NB4 (cell line): ENCODE data around the gene ODR4.

Source experiments
- MYC ChIP-seq: IDR thresholded peaks from 2 replicates; pipeline ENCODE4 v1.6.1; 2011; ENCODE audit warnings: low read depth, low read length
- POLR2A ChIP-seq: IDR thresholded peaks from 2 replicates; pipeline ENCODE4 v1.6.1; 2011; ENCODE audit warnings: mild to moderate bottlenecking; ENCODE audit not compliant: insufficient read length; ENCODE audit errors: extremely low read depth
- TF ChIP-seq, protein P1 (sequence below): IDR thresholded peaks from one replicate; pipeline ENCODE4 v1.5.1; 2012; ENCODE audit warnings: low read depth, low read length
- TF ChIP-seq, protein P2 (sequence below): IDR thresholded peaks from 2 replicates; pipeline ENCODE4 v1.6.1; 2011; ENCODE audit warnings: low read depth, low read length

DNA sequence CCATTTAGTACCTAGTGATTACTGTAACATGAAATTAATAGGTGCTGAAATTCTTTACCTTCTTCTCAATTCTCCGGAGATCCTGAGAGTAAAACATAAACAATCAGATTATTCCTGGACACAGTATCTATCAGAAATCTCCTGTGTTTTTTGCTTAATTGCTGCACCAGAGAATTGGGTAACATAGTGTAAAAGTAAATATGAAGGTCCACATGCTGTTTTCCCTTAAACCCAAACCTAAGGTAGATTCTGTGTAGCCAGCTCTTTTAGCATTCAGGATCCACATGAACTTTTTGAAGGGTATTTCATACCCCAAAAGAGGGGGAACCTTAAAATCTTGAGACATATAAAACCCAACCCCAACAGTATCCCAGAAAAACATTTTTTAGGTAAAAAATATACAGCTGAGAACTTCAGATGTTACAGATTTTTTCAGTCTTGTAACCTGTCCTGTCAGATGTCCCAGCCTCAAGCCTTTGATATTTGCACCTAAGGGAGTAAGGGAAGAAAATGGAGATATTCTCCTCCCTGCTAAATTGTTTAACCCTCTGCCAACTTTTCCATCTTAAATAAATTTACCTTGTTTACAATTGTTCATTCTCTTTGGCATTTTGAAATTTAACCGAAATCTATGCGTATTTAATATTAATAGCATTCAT is 11.2 kb downstream of the ODR4 start:
- TF ChIP-seq, protein P1, sequence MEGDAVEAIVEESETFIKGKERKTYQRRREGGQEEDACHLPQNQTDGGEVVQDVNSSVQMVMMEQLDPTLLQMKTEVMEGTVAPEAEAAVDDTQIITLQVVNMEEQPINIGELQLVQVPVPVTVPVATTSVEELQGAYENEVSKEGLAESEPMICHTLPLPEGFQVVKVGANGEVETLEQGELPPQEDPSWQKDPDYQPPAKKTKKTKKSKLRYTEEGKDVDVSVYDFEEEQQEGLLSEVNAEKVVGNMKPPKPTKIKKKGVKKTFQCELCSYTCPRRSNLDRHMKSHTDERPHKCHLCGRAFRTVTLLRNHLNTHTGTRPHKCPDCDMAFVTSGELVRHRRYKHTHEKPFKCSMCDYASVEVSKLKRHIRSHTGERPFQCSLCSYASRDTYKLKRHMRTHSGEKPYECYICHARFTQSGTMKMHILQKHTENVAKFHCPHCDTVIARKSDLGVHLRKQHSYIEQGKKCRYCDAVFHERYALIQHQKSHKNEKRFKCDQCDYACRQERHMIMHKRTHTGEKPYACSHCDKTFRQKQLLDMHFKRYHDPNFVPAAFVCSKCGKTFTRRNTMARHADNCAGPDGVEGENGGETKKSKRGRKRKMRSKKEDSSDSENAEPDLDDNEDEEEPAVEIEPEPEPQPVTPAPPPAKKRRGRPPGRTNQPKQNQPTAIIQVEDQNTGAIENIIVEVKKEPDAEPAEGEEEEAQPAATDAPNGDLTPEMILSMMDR = no peak
- TF ChIP-seq POLR2A = no peak
- TF ChIP-seq, protein P2, sequence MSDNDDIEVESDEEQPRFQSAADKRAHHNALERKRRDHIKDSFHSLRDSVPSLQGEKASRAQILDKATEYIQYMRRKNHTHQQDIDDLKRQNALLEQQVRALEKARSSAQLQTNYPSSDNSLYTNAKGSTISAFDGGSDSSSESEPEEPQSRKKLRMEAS = no peak
- no peak for TF ChIP-seq MYC
